Measurements from ENCODE around the gene CNGB1. TPM values are rescaled to one million over a fixed set of nuclear protein-coding genes. Genes with fewer than 3 reads are reported as not detected.

Gene CNGB1
- total and polyA plus RNA-seq, 4 donors, result under 0.01 TPM; not detected in 2

DNA sequence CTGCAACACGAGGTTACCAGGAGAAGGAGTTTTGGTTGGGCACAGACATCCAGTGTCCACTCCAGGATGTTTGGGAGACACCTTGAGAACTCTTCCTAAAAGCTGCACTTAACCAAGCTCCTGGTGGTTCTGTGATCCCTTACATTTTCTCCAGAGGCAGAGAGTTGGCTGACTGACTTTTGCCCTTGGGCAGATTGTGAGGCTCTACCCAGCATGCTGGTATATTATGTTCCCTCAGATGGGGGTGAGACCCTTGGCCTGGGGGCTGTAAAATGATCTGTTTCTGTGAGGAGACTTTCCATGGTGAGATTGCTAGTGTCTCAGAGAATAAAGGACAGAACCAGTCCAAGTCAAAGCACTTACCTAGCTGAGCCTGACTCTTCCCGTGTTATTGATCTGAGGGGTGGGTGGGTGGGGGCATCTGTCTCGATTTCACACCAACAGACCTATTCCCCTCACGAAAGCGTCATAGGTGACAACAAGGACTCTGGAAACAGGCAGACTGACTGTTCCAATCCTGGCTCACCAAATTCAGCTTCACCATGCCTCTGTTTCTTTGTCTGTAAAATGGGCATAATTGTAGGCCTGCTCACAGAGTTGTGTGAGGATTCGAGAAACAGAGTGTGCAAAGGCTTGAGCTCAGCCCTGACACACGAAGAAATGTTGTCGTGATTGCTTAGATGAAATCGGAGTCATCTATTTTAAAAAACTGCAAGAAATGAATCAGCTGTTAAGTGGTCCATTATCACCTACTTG, 42.5 kb upstream of the CNGB1 start:
- no peaks in the 10 kb centered on the region for H3K27me3 ChIP-seq (ENCODE audit: control insufficient read depth in 4 of 4, insufficient read depth in 4 of 4, low read length in 3 of 4)
- 92% methylated on average over 9 of the region's 9 CpGs for whole genome bisulfite sequencing
- no peak overlapping the region for H3K4me3 ChIP-seq (ENCODE audit: low read depth in 1 of 3, low read length in 3 of 3)
- TF ChIP-seq REST (IDR thresholded peaks at IDR 0.05) (no peak), FOXA1 (IDR thresholded peaks at IDR 0.05) (no peak), RAD21 (IDR thresholded peaks at IDR 0.05) (no peak), FOXA2 (IDR thresholded peaks at IDR 0.05) (no peak)
- no peak for DNase-seq (ENCODE audit: low spot score)
- peaks cover 6 to 36% (median 21%) of the 10 kb centered on the region in 4 donors for H3K36me3 ChIP-seq (ENCODE audit: control insufficient read depth in 4 of 4, insufficient read depth in 3 of 4, low read depth in 1 of 4, low read length in 3 of 4)
- no peaks in the 10 kb centered on the region for H3K9me3 ChIP-seq (ENCODE audit: control insufficient read depth in 4 of 4, low read length in 3 of 4)
- no peak overlapping the region for H3K9ac ChIP-seq (ENCODE audit: low read depth in 1 of 2, low read length in 2 of 2)
- H3K27ac ChIP-seq (ENCODE audit: low read depth in 1 of 2, low read length in 2 of 2), result no peak overlapping the region
- H3K4me1 ChIP-seq (ENCODE audit: control insufficient read depth in 4 of 4, insufficient read depth in 4 of 4, low read length in 3 of 4), result no peaks in the 10 kb centered on the region

- H3K4me1 ChIP-seq (ENCODE audit: control insufficient read depth in 4 of 4, insufficient read depth in 4 of 4, low read length in 3 of 4), result no peaks in the 10 kb centered on the region
- no peak overlapping the region for H3K9ac ChIP-seq (ENCODE audit: low read depth in 1 of 2, low read length in 2 of 2)
- no peaks in the 10 kb centered on the region for H3K9me3 ChIP-seq (ENCODE audit: control insufficient read depth in 4 of 4, low read length in 3 of 4)
- DNase-seq (ENCODE audit: low spot score), result no peak
- H3K4me3 ChIP-seq (ENCODE audit: low read depth in 1 of 3, low read length in 3 of 3), result no peak overlapping the region
- peaks cover 7 to 36% (median 21%) of the 10 kb centered on the region in 4 donors for H3K36me3 ChIP-seq (ENCODE audit: control insufficient read depth in 4 of 4, insufficient read depth in 3 of 4, low read depth in 1 of 4, low read length in 3 of 4)
- no peak overlapping the region for H3K27ac ChIP-seq (ENCODE audit: low read depth in 1 of 2, low read length in 2 of 2)
- 80% methylated on average over 9 of the region's 9 CpGs for WGBS
- TF ChIP-seq RXRA (IDR thresholded peaks at IDR 0.05) (no peak), HNF4A (conservative IDR thresholded peaks at IDR 0.05) (no peak)
- H3K27me3 ChIP-seq (ENCODE audit: control insufficient read depth in 4 of 4, insufficient read depth in 4 of 4, low read length in 3 of 4), result no peaks in the 10 kb centered on the region
These were observed 41.6 kb upstream of the CNGB1 start for GRCh38 chr16:58012481-58012880.

- WGBS, result 90% methylated on average over 3 of the region's 3 CpGs
- no peak overlapping the region for H3K27ac ChIP-seq (ENCODE audit: low read depth in 1 of 2, low read length in 2 of 2)
- no peak overlapping the region for H3K4me3 ChIP-seq (ENCODE audit: low read depth in 1 of 3, low read length in 3 of 3)
- H3K4me1 ChIP-seq (ENCODE audit: control insufficient read depth in 4 of 4, insufficient read depth in 4 of 4, low read length in 3 of 4), result no peaks in the 10 kb centered on the region
- H3K27me3 ChIP-seq (ENCODE audit: control insufficient read depth in 4 of 4, insufficient read depth in 4 of 4, low read length in 3 of 4), result no peaks in the 10 kb centered on the region
- DNase-seq (ENCODE audit: low spot score), result no peak
- no peaks in the 10 kb centered on the region for H3K9me3 ChIP-seq (ENCODE audit: control insufficient read depth in 4 of 4, low read length in 3 of 4)
- H3K9ac ChIP-seq (ENCODE audit: low read depth in 1 of 2, low read length in 2 of 2), result no peak overlapping the region
- H3K36me3 ChIP-seq (ENCODE audit: control insufficient read depth in 4 of 4, insufficient read depth in 3 of 4, low read depth in 1 of 4, low read length in 3 of 4), result peaks cover 5 to 32% (median 20%) of the 10 kb centered on the region in 4 donors
- TF ChIP-seq RXRA (IDR thresholded peaks at IDR 0.05), result no peak
- TF ChIP-seq RAD21 (IDR thresholded peaks at IDR 0.05), result no peak
- TF ChIP-seq, protein P1, sequence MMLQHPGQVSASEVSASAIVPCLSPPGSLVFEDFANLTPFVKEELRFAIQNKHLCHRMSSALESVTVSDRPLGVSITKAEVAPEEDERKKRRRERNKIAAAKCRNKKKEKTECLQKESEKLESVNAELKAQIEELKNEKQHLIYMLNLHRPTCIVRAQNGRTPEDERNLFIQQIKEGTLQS (IDR thresholded peaks at IDR 0.05), result no peak
- TF ChIP-seq GABPA (IDR thresholded peaks at IDR 0.05 in 1 of 2, conservative IDR thresholded peaks at IDR 0.05 in 1 of 2), result no peak
- no peak for TF ChIP-seq EGR1 (IDR thresholded peaks at IDR 0.05; ENCODE audit: low read depth in 2 of 2)
- no peak for TF ChIP-seq NR2F2 (IDR thresholded peaks at IDR 0.05)
- no peak for TF ChIP-seq YY1 (IDR thresholded peaks at IDR 0.05)
- no peak for TF ChIP-seq HNF4A (conservative IDR thresholded peaks at IDR 0.05)
- TF ChIP-seq REST (IDR thresholded peaks at IDR 0.05), result no peak
- TF ChIP-seq SP1 (IDR thresholded peaks at IDR 0.05), result no peak
- no peak for TF ChIP-seq CTCF (IDR thresholded peaks at IDR 0.05; ENCODE audit: low read depth, low read length, missing input control)
- no peak for TF ChIP-seq HNF4G (IDR thresholded peaks at IDR 0.05)
- no peak for TF ChIP-seq JUND (IDR thresholded peaks at IDR 0.05)
- TF ChIP-seq FOXA2 (IDR thresholded peaks at IDR 0.05), result no peak
- no peak for TF ChIP-seq TAF1 (conservative IDR thresholded peaks at IDR 0.05)
- no peak for TF ChIP-seq MAX (IDR thresholded peaks at IDR 0.05)
These were observed 40.7 kb upstream of the CNGB1 start for GRCh38 chr16:58011652-58012051.

Measured in liver (tissue), 9 donors.